Body of pancreas (tissue), 4 donors: ENCODE data around the gene CNDP2.
"Not testable (repeated sequence)": the region's sequence is repeated elsewhere in the genome, so short reads cannot be mapped to it uniquely, and the experiment has no call there.

Experiments
- POLR2A ChIP-seq, 3 donors: fragments of 450-650 bp; IDR thresholded peaks; one replicate each; pipeline ENCODE4 v1.6.1; 2016; ENCODE audit warnings: antibody characterized with exemption in 3 of 3, mild to moderate bottlenecking in 2 of 3
- TF ChIP-seq, protein P1 (sequence below), 7 experiments: fragments of 450-650 bp in 4 of 7; fragments of 200-600 bp in 3 of 7; sonication (generic) in 3 of 7; IDR thresholded peaks; one replicate each; pipeline ENCODE4 v1.5.1; 2016 to 2019; ENCODE audit warnings: antibody characterized with exemption in 7 of 7

DNA sequence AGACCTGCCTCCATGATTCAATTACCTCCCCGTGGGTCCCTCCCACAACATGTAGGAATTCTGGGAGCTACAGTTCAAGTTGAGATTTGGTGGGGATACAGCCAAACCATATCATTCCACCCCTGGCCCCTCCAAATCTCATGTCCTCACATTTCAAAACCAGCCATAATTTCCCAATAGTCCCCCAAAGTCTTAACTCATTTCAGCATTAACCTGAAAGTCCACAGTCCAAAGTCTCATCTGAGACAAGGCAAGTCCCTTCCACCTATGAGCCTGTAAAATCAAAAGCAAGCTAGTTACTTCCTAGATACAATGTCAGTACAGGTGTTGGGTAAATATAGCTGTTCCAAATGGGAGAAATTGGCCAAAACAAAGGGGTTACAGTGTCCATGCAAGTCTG, 69.0 kb downstream of the CNDP2 start:
- TF ChIP-seq, protein P1, sequence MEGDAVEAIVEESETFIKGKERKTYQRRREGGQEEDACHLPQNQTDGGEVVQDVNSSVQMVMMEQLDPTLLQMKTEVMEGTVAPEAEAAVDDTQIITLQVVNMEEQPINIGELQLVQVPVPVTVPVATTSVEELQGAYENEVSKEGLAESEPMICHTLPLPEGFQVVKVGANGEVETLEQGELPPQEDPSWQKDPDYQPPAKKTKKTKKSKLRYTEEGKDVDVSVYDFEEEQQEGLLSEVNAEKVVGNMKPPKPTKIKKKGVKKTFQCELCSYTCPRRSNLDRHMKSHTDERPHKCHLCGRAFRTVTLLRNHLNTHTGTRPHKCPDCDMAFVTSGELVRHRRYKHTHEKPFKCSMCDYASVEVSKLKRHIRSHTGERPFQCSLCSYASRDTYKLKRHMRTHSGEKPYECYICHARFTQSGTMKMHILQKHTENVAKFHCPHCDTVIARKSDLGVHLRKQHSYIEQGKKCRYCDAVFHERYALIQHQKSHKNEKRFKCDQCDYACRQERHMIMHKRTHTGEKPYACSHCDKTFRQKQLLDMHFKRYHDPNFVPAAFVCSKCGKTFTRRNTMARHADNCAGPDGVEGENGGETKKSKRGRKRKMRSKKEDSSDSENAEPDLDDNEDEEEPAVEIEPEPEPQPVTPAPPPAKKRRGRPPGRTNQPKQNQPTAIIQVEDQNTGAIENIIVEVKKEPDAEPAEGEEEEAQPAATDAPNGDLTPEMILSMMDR (IDR thresholded peaks at IDR 0.05) = not testable (repeated sequence)
- not testable (repeated sequence) for TF ChIP-seq POLR2A (IDR thresholded peaks at IDR 0.05)
